Ovary (tissue), 3 donors: Measurements from ENCODE around the gene EFCAB6.

Source experiments
- CTCF ChIP-seq, 3 donors: fragments of 450-650 bp in 2 of 3; fragments of 200-600 bp in 1 of 3; IDR thresholded peaks; one replicate each; pipeline versions ENCODE4 v1.5.1 to v1.8.0; 2016 to 2022; ENCODE audit warnings: antibody characterized with exemption in 3 of 3, mild to moderate bottlenecking in 1 of 3
- EP300 ChIP-seq: sonication (generic); formaldehyde crosslinking; IDR thresholded peaks from one replicate; pipeline ENCODE4 v1.6.1; 2017; ENCODE audit warnings: antibody characterized with exemption
- POLR2A ChIP-seq: fragments of 450-650 bp; IDR thresholded peaks from one replicate; pipeline ENCODE4 v1.6.1; 2017; ENCODE audit warnings: antibody characterized with exemption, mild to moderate bottlenecking, moderate library complexity
- donor health status: DM: no; HTN: no; CAD: no.

DNA sequence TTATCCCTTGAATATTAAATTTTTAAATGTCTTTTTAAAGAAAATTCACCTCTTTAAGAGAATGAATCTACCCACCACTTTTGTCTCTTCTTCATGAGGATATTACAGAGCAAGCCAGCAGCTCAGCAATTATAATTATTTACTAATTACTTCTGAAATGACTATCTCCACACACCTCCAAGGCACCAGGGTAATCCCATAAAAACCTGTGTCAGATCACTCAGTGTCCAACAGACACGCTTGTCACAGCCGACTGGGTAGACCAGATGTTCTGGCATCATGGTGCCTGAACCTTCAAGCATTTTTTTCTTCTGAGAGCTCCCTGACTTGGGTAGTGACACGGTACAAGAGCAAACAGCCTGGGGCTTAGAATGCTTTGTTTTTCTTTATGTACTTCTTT, 61.4 kb downstream of the EFCAB6 start:
- TF ChIP-seq CTCF (IDR thresholded peaks at IDR 0.05) (no peak), POLR2A (no peak), EP300 (no peak)
